ENCODE data around the gene PAFAH1B2. TPM values are rescaled to one million over a fixed set of nuclear protein-coding genes. Genes with fewer than 3 reads are reported as not detected.

The PAFAH1B2 gene
- total RNA-seq, 1 donor from 2014 or later, result 98.6 TPM

DNA sequence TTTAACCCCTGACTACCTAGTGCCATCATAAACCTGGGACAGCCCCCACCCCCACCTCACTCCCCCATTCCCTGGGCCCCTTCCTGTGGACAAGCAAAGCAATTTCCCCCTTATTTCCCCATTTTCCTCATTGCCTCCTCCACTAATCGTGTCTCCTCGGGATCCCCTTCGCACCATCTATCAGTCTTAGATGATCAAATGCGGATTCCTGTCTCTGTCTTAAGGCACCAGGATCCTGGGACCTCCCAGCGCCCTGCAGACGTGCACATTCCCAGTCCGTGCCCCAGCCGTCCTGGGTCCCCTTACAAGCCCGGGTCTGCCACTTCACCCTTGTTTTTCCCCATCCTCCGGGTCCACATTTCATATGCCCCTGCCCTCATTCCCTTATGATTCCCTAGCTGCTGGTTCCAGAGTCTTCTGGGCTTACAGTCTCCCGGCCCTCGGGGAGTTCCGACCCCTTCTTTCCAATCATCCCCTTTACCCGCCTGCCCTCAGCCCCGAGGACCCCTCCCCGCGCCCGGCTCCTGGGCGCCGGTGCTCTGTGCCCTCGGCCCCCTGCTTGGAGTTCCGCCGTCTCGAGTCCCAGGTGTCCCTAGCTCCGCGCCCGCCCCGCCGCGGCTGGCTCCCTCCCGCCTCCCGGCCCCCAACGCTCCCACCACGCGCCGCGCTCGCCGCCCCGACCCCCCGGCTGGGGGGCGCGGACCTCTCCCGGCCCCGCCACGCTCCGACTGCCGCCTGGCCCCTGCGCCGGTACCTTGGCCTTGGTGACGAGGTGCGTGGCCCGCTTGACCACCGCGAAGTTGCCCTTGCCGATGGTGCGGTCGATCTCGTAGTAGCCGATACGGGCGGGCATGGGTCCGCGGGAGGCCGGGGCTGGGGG lies 46.5 kb upstream of the PAFAH1B2 start:
- H3K4me1 Mint-ChIP-seq, result peaks cover 50% of the 10 kb centered on the region
- TF ChIP-seq, protein P1, sequence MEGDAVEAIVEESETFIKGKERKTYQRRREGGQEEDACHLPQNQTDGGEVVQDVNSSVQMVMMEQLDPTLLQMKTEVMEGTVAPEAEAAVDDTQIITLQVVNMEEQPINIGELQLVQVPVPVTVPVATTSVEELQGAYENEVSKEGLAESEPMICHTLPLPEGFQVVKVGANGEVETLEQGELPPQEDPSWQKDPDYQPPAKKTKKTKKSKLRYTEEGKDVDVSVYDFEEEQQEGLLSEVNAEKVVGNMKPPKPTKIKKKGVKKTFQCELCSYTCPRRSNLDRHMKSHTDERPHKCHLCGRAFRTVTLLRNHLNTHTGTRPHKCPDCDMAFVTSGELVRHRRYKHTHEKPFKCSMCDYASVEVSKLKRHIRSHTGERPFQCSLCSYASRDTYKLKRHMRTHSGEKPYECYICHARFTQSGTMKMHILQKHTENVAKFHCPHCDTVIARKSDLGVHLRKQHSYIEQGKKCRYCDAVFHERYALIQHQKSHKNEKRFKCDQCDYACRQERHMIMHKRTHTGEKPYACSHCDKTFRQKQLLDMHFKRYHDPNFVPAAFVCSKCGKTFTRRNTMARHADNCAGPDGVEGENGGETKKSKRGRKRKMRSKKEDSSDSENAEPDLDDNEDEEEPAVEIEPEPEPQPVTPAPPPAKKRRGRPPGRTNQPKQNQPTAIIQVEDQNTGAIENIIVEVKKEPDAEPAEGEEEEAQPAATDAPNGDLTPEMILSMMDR (IDR thresholded peaks at IDR 0.05; ENCODE audit: unreplicated experiment), result no peak

DNA sequence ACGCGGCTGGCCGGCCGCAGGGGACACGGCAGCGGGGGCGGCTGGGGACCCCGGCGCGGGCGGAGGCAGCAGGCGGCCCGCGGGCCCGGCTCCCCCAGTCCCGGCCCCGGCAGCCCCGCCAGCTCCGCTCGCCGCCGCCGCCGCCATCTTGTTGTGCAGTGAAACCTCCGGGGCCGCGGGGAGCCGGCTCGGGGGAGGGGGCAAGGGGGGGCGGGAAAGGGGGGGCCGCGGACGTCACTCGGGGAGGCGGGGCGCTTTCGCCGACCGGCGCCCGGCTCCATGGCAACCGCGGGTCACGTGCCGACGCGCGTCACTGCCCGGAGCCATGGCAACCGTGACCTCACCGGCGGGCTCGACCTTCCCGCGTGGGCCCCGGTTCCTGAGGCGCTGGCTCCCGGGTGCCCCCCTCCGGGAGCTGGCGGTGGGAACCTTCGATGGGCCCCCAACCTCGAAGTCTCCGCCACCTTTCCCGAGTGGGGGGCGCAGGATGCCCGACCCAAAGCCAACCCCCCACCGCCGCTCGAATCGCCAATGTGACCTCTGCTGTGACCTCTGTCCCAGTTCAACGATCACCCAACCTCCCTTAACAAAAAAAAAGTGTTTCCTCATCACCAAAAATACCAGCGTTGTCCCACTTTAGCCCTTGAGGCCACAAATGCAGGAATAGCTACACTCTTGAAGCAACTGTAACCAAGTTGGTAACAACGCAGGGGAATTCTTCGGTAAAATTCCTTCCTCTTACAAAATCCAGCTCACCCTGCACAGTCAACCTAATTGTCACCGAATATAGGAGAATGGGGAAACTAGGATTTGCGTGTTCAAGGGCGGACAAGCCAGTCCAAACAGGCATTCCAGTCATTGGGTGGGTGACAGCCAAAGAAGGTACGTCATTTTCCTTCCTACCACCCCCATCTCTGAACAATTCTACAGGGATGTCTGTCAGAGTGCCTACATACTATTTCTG lies 45.5 kb upstream of the PAFAH1B2 start, which contains the start of gene SIK3:
Gene SIK3 (minus strand): TSS at position 160 of the 964 bp plus-strand sequence. CDS start 13 bp downstream, at position 147.
- Mint-ChIP-seq H3K36me3 (no peaks in the 10 kb centered on the region), H3K4me1 (peaks cover 50% of the 10 kb centered on the region), H3K9me3 (no peaks in the 10 kb centered on the region), H3K4me3 (peak within 1 kb of the TSS; percentile 88), H3K27me3 (ENCODE audit: low read depth) (no peaks in the 10 kb centered on the region), H3K27ac (peak within 1 kb of the TSS; percentile 98)
- TF ChIP-seq, protein P1 (IDR thresholded peaks at IDR 0.05; ENCODE audit: unreplicated experiment), result no peak
- peak; percentile 91 to 93 for DNase-seq (ENCODE audit: low spot score in 2 of 2, unreplicated experiment in 2 of 2)

More for the DNA sequence above, 46.5 kb upstream of the PAFAH1B2 start:
- no peaks in the 10 kb centered on the region for H3K27me3 Mint-ChIP-seq (ENCODE audit: low read depth)
- H3K9me3 Mint-ChIP-seq, result no peaks in the 10 kb centered on the region
- peak; percentile 38 to 64 for DNase-seq (ENCODE audit: low spot score in 2 of 2, unreplicated experiment in 2 of 2)
- no peaks in the 10 kb centered on the region for H3K36me3 Mint-ChIP-seq
- peak overlapping the region; percentile 88 for H3K4me3 Mint-ChIP-seq
- peak overlapping the region; percentile 91 for H3K27ac Mint-ChIP-seq

DNA sequence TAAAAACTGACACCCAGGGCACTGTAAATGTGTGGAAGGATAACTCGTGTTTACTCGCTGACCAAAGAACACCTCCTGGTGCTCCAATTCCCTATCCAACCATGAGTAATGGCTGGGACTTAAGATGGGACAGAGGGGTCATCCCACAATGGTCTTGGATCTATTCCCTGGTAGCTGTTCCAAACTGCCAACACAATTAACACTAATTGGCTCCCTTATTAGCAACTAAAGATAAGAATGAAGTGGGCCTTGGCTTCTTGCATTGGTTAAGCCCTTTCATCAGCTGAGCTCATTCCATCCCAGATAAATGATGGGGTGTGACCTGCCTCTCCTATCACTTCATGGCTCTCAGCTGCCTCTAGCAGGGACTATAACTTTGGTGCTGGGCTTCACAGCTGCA lies 44.4 kb upstream of the PAFAH1B2 start:
- H3K4me1 Mint-ChIP-seq, result peaks cover 47% of the 10 kb centered on the region
- H3K9me3 Mint-ChIP-seq, result no peaks in the 10 kb centered on the region
- H3K27ac Mint-ChIP-seq, result peak overlapping the region; percentile 98
- H3K4me3 Mint-ChIP-seq, result peak overlapping the region; percentile 85
- no peaks in the 10 kb centered on the region for H3K36me3 Mint-ChIP-seq
- no peaks in the 10 kb centered on the region for H3K27me3 Mint-ChIP-seq (ENCODE audit: low read depth)
- TF ChIP-seq, protein P1 (IDR thresholded peaks at IDR 0.05; ENCODE audit: unreplicated experiment), result no peak
- DNase-seq (ENCODE audit: low spot score in 2 of 2, unreplicated experiment in 2 of 2), result no peak

DNA sequence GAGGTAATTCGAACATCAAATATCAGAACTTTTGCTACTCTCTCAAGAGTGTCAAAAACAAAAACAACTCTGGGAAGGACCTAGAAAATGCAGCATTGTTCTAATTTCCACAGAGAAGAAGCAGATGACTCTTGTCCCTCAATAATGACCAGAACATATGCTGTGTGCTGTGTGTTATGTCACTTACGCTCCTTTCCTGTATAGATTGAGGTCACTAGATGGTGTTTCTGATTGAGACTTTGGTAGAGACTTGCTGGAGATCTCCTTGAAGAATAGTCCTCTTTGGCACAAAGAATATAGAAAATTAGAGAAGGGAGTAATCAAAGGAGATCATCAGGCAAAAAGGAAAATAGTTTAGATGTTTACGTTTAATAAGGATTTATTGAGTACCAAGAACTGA lies 43.5 kb upstream of the PAFAH1B2 start:
- Mint-ChIP-seq H3K27ac (no peak overlapping the region), H3K27me3 (ENCODE audit: low read depth) (no peaks in the 10 kb centered on the region), H3K4me1 (peaks cover 38% of the 10 kb centered on the region), H3K36me3 (no peaks in the 10 kb centered on the region), H3K9me3 (no peaks in the 10 kb centered on the region), H3K4me3 (peak overlapping the region; percentile 16)
- TF ChIP-seq, protein P1 (IDR thresholded peaks at IDR 0.05; ENCODE audit: unreplicated experiment), result no peak
- no peak for DNase-seq (ENCODE audit: low spot score in 2 of 2, unreplicated experiment in 2 of 2)

DNA sequence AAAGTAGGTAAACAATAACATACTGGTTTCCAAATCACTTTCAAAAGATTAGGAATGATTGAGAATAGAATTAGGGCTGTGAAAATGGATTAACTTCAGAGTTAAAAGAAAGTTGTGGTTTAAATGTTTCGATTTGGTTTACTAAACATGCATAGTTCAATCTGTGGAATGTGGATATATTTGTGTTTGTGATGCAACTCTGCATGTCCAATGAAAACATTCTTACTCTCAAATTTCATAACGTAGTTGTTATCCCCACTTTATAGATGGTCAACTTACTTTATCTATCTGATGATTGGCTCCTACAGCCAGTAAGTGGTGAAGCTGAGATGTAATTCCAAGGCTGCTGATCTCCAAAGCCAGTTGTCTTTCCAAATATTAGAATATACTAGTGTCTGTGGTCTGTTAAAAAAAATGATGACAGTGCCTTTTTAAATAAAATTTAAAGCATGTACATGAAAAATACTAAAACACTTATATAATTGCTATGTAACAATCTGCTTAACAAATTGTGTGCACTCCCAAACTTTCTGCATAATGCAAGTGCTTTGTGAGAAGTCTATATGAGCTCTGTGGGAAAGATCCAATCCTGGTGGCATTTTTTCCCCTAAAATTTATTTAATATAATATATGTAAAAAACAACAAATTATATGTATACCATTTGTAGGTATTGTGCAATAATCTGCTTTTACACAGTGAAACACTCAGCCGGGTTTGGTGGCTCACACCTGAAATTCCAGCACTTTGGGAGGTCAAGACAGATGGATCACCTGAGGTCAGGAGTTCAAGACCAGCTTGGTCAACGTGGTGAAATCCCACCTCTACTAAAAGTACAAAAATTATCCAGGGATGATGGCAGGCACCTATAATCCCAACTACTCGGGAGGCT lies 36.1 kb upstream of the PAFAH1B2 start:
- H3K4me3 Mint-ChIP-seq, result no peak overlapping the region
- H3K27me3 Mint-ChIP-seq (ENCODE audit: low read depth), result no peaks in the 10 kb centered on the region
- TF ChIP-seq, protein P1 (IDR thresholded peaks at IDR 0.05; ENCODE audit: unreplicated experiment), result no peak
- H3K36me3 Mint-ChIP-seq, result no peaks in the 10 kb centered on the region
- no peak for DNase-seq (ENCODE audit: low spot score in 2 of 2, unreplicated experiment in 2 of 2)
- peaks cover 2% of the 10 kb centered on the region for H3K4me1 Mint-ChIP-seq
- H3K27ac Mint-ChIP-seq, result no peak overlapping the region
- H3K9me3 Mint-ChIP-seq, result no peaks in the 10 kb centered on the region
